PFSK-1 (cell line): ENCODE results near the gene CAMTA1.

Experiments used
- FOXP2 ChIP-seq: optimal IDR thresholded peaks from 2 replicates; pipeline ENCODE3; 2011; ENCODE audit warnings: borderline replicate concordance, control low read depth, inconsistent platforms; ENCODE audit not compliant: insufficient read depth; ENCODE audit errors: extremely low read length, extremely low read depth
- POLR2AphosphoS5 ChIP-seq: IDR thresholded peaks from 2 replicates; pipeline ENCODE4 v1.6.1; 2012; ENCODE audit warnings: low read depth, mild to moderate bottlenecking, control low read depth, low read length, moderate library complexity
- SIN3A ChIP-seq: IDR thresholded peaks from 2 replicates; pipeline ENCODE4 v1.6.1; 2012; ENCODE audit warnings: mild to moderate bottlenecking, low read length, moderate library complexity, borderline replicate concordance; ENCODE audit not compliant: insufficient read depth
- TAF1 ChIP-seq: IDR thresholded peaks from 2 replicates; pipeline ENCODE4 v1.6.1; 2012; ENCODE audit warnings: low read length, control low read depth, borderline replicate concordance; ENCODE audit not compliant: insufficient read depth
- TF ChIP-seq, protein P1 (sequence below), 2 experiments: IDR thresholded peaks; 2 replicates each; pipeline versions ENCODE4 v1.6.1 to v1.8.0; 2011 to 2012; ENCODE audit warnings: low read depth in 2 of 2, low read length in 2 of 2, control low read depth in 1 of 2, inconsistent platforms in 1 of 2, mild to moderate bottlenecking in 1 of 2, moderate library complexity in 1 of 2; ENCODE audit not compliant: insufficient read depth in 1 of 2

The CAMTA1 gene

DNA sequence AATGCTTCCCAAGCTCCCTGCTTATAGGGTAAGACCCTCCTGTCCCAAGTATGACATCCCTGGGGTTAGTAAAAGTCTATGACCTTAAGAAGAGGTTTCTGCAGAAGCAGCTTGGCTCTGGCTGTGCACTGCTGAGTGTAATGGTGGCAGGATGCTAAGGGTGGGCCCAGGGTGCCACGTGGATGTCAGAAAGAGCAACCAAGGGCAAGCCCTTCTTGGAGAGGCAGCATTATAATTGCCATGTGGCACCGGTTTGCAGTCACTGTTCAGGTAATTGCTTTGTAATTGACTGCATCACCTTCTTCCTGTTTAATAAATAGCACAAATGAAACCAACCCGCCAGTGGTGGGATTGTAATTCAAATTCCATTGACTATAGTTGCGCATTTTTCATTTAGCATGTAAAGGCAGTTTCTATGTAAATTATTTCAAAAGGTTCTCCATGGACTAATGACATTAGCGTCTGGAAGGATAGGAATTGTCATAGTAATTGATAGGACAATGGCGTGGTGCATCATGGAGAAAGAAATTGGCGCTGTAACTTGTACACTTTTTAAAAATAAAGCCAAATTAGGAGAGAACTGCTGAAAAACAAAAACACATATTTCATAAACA is 495.2 kb downstream of the CAMTA1 start:
- TF ChIP-seq TAF1 = no peak
- no peak for TF ChIP-seq SIN3A
- TF ChIP-seq POLR2AphosphoS5 = no peak
- TF ChIP-seq, protein P1, sequence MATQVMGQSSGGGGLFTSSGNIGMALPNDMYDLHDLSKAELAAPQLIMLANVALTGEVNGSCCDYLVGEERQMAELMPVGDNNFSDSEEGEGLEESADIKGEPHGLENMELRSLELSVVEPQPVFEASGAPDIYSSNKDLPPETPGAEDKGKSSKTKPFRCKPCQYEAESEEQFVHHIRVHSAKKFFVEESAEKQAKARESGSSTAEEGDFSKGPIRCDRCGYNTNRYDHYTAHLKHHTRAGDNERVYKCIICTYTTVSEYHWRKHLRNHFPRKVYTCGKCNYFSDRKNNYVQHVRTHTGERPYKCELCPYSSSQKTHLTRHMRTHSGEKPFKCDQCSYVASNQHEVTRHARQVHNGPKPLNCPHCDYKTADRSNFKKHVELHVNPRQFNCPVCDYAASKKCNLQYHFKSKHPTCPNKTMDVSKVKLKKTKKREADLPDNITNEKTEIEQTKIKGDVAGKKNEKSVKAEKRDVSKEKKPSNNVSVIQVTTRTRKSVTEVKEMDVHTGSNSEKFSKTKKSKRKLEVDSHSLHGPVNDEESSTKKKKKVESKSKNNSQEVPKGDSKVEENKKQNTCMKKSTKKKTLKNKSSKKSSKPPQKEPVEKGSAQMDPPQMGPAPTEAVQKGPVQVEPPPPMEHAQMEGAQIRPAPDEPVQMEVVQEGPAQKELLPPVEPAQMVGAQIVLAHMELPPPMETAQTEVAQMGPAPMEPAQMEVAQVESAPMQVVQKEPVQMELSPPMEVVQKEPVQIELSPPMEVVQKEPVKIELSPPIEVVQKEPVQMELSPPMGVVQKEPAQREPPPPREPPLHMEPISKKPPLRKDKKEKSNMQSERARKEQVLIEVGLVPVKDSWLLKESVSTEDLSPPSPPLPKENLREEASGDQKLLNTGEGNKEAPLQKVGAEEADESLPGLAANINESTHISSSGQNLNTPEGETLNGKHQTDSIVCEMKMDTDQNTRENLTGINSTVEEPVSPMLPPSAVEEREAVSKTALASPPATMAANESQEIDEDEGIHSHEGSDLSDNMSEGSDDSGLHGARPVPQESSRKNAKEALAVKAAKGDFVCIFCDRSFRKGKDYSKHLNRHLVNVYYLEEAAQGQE (IDR thresholded peaks at IDR 0.05; ENCODE audit: insufficient read depth in 1 of 2, low read depth in 2 of 2, low read length in 2 of 2) = no peak
- TF ChIP-seq FOXP2 = no peak

DNA sequence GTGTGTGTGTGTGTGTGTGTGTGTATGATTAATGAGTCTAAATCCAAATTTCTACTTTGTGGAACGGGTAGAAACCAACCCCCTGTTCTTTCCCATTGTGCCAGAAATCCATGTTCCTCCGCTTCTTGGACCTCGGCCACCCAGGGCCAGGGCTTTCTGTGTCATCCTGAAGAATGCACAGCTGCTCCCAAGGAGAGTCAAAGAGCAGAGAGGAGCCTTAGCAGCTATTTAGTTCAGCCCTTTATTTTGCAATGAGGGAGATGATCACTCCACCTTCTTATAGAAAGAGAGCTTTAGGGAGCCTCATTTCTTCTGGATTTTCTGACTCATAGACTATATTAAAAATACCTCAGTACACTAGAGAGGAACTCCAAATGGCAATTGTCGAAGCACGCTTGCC is 496.6 kb downstream of the CAMTA1 start:
- TF ChIP-seq SIN3A (no peak), FOXP2 (no peak), TAF1 (no peak)
- TF ChIP-seq, protein P1 (IDR thresholded peaks at IDR 0.05; ENCODE audit: insufficient read depth in 1 of 2, low read depth in 2 of 2, low read length in 2 of 2) = no peak

DNA sequence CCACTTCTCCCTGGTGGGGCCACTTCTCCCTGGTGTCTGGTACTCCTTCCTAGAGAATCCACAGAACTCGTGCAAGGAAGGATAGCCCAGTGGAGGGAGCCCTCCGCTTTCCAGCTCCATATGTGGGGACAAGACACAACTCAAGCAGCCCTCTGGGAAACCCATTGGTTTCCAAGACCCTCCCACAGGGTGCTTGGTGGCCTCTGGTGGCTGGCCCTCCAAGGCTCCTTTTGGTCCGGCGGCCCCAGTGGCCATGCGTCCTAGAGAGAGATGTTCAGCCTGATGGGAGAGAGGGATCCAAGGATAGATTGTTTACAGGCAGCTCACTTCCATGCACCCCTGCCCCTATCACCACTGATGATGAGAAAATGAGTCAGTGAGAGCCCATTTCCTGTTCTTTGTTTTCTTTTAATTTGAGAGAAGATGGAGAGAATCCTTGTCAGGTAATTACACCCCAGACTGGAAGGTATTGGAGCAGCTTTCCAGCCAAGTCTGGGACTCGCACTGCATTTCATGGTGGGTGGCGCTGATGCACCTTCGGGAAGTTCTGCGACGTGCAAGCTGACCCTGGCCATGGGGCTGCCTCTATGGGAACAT is 499.7 kb downstream of the CAMTA1 start:
- TF ChIP-seq TAF1 = no peak
- TF ChIP-seq, protein P1 (IDR thresholded peaks at IDR 0.05; ENCODE audit: insufficient read depth in 1 of 2, low read depth in 2 of 2, low read length in 2 of 2) = no peak
- no peak for TF ChIP-seq POLR2AphosphoS5
- no peak for TF ChIP-seq FOXP2
- no peak for TF ChIP-seq SIN3A

DNA sequence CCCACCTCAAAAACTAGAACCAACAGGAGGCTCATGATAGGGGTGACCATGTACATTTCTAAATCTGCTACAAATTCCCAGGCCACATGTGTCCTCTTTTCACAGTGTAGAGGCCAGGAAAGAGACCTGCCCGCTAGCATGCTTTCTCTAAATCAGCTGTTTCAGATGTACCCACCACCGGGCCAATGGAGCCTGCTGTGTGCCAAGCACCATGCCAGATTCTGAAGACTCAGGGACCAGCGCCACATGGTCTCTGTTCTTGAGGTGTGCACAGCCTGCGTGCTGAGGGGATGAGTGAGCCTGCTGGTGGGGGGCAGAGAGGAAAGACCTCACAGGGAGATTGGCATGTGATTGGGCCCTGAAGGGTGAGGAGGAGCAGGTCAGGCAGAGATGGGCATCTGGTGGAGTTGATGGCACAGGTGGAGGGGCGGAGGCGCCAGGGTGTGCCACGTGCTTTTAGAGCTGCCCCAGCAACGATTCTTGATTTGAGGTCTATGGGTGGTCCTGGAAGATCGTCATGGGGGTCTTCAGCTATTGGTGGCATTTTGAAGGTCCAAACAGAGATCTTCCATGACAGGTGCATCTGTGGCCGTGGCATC is 500.7 kb downstream of the CAMTA1 start:
- no peak for TF ChIP-seq TAF1

DNA sequence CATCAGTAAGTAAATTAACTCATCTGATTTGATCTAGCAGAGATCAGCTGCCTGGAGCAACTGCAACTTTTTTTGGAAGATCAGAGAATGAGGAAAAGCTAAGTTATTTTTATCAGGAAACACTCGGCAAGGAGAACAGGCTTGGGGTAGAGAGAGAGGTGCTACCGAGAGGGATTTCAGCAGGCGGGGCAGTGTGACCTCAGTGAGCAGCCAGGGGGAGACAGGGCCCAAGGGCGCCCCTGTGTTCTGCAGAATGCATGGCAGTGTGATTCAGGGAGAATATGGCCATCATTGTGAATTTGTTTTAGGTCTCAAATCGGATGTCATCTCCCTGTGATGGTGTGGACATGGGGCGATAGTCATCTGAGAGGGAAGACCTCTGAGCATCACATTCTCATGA is 501.8 kb downstream of the CAMTA1 start:
- TF ChIP-seq, protein P1 (IDR thresholded peaks at IDR 0.05; ENCODE audit: insufficient read depth in 1 of 2, low read depth in 2 of 2, low read length in 2 of 2) = no peak
- no peak for TF ChIP-seq FOXP2
- TF ChIP-seq TAF1 = no peak
- no peak for TF ChIP-seq POLR2AphosphoS5
- no peak for TF ChIP-seq SIN3A
